ENCODE data around the gene KLRC1.

GRCh38 chr12:10398168-10398567 is 55.0 kb downstream of the KLRC1 start:
- no peak for TF ChIP-seq CTCF (IDR thresholded peaks at IDR 0.05)
- TF ChIP-seq EP300 (IDR thresholded peaks at IDR 0.05), result no peak
- no peak for TF ChIP-seq POLR2A (IDR thresholded peaks at IDR 0.05)

Measured in ovary (tissue), 3 donors.